ENCODE data around the gene SERTAD4.
A peak's percentile ranks its signal among the peaks of the same experiment; 100 is the strongest.

SERTAD4 gene

GRCh38 chr1:210233495-210234328 is 1.1 kb downstream of the SERTAD4 start:
- peak; percentile 79 for DNase-seq

- DNase-seq: no peak
Measured at GRCh38 chr1:210234329-210234757, 1.7 kb downstream of the SERTAD4 start.

DNA sequence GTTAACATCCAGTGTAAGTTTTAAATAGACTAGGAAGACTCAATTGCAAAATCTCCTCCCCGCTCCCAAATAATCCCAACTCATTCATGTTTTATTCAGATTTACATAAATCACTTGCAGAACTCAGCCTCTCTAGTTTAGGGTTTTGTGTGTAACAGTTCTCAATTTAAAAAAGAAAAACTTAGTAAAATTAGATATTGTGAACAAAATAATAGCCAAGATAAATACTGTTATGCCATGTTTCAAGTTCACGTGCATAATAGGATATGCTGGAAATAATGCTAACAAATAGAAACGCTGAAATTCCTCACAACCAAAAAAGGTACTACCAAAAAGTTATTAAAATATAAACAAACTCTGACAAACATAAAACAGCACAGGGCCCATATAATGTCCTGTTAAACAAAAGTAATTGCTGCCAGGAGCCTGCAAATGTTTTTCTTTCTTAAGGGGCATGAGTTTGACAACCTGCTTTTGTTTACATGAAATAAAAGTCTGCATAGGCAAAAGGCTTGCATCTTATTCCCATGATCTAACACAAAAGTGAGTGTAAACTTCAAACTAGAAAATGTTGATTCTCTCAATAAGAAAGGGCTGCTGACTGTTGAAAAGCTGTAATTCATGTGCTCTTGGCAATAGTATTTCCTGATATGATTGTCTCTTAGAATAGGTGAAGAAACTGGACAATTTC is 2.9 kb downstream of the SERTAD4 start:
- DNase-seq: no peak

GRCh38 chr1:210236386-210236839 is 3.8 kb downstream of the SERTAD4 start:
- peak; percentile 30 for DNase-seq

DNA sequence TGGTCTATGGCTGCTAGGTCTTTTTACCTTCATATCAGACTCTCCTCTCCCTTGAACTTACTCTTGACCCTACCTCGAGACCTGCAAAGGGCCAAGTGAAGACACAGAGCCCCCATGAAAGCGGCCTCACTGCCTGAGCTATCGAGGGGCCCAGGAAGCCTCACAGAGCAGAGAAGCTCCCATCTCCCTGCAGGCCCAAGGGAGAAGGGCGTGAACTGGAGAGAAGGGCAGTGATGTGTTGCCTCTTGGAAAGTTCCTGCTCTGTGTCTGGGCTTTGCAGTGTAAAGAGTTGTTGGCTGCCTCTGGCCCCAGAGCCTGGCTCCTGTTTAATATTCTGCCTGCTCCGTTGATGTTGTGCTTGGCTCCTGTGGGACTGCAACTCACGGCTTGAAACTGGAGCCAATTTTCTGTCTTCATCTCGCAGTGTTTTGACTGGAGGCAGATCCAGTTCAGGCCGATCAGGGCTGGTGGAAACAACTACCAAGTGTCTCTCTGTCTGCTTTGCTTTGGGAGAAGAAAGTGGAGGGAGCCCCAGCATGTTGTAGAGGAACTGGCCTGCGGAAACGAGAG is 4.3 kb downstream of the SERTAD4 start:
- DNase-seq: no peak

- DNase-seq: no peak
Measured at GRCh38 chr1:210237479-210237878, 4.9 kb downstream of the SERTAD4 start.

DNA sequence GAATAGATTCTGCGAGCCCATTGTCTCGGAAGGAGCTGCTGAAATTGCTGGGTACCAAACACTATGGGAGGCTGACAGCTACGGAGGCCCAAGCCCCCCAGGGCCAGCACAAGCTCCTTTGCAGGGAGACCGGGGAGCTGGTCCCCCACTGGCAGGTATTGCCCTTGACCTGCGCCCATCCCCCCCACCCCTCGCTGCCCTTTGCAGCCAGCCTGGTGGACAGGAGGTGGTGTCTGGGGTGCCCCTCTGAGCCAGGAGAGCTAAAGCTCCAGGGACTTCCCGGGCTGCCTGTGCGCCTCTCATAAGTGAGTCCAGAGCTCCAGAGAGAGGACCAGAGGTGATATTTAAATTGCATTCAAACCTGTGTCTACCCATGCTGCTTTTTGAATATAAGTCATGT is 5.4 kb downstream of the SERTAD4 start:
- DNase-seq: no peak

DNA sequence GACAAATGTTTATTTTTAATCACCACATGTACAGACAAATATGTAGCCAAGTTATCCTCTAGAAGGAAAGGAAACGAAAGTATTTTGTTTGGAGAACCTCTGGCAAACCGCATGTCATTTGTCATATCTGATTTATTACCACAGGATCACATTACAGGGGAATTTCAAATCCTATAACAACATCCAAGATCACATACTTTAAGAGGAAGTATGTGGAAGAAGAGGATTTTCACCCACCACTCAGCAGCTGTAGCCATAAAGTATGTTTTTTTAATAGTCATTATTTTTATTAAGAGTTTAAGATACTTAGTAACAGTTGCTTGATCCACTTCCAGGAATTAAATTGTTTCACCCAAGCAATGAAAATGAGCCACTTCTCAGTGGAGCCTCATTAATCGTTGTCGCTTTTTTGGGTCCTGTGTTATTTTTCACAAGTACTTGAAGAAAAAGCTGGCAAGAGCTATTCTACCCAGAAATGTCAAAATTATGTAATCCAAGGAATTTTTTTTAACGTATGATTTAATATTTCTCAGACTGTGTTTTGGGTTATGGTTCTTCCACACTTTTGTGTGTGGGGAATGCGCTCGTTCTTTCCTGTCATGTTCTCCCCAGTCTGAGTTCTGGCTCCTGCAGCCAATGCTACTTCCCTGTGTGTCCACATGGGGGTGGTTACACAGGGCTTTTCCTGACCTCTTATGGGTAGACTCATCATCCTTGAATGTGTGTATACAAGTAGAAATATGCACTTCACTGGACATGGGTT is 6.9 kb downstream of the SERTAD4 start:
- peak; percentile 60 for DNase-seq

- DNase-seq: no peak
Measured at GRCh38 chr1:210241121-210241520, 8.5 kb downstream of the SERTAD4 start.

DNA sequence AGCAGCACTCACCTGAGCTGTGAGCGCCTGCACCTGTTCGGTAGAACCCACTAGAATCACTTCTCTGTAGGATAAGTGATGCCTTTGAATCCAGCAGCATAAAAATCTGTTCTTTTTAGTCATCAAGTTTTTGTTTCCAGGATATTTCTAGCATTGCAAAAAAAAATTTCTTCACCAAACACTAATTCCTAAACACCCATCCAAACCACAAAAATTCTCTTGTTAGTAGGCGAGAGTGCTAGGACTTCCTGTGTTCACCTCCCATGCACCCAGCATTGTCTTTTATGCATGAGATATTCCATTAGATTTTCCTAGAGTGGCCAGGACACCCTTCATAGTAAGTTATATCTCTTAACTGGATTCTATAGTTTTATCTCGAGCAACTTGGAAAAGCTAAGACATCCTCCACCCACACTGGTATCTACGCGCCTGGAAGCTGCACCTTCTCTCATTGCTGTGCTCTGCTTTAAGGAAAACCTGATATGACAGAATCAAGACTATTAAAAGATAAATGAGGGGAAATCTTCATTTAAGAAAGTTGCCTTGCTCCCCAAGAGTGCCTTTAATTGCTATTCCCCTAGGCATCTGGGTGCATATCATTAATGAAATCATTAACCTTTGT is 12.3 kb downstream of the SERTAD4 start:
- no peak for DNase-seq

DNA sequence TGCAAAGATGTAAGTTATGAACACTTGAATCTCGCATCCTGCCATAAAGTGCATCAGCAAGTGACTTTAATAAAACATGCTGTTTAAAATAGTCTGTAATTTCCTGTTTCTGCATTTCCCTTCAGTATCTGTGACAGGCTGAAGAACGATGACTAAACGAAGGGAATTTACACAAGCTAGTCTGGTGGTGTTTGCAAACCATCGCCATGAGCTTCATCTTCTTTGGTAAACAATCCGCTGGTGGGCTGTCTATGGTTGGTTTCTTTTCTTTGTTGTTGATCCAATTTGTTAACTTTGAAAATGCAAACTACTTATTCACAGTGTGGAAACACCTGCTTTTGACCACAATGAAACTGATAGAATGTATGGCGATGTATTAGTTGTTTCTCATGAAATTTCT is 13.9 kb downstream of the SERTAD4 start:
- DNase-seq: no peak

- no peak for DNase-seq
Measured at GRCh38 chr1:210248341-210248740, 15.7 kb downstream of the SERTAD4 start.

DNA sequence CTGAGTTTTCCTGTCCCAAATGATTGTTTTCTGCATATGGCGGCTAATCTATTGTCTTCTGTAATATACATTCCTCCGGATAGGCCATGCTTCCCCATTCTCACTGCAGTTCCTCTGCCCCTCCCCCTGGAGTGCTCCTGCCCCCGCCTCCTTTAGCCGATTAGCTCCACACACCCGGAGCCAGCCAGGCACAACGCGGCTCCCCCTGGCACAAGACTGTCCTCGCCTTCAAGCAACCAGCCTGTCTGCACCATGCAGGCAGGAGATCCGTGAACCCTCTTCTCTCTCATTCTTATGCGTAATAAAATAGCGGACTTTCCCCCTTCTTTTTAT is 18.0 kb downstream of the SERTAD4 start:
- DNase-seq: peak; percentile 97

DNA sequence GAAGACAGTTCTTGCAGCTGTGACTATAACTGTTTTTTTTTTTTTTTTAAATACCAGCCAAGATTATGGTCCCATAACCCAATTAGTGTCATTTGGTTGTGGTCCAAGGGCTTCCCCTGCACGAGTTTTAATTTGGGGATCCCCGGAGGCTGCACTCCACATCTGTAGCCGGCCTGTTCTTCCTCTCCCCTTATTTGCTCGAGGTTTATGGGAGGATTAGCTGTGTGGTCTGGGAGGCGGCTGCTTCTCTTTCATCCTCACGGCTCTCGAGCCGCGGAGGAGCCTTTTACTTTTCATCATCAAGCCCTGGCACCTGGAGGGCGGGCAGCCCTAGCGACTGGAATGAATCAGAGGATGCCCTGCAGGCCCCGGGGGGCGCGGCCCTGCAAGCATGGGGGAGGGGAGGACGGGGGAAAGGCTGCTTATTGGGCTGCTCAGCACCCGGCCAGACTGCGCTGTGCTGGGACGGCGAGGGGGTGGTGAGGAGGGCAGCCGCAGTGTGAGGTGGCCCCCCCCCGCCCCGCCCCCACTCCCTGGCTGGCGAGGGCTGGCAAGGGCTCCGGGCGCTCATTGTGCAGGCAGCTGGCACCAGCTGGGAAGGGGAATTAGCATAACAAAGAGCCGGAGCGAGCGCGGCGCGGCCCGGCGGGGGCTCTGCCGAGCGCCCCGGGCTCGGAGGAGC is 18.5 kb downstream of the SERTAD4 start:
- DNase-seq: peak; percentile 90

DNA sequence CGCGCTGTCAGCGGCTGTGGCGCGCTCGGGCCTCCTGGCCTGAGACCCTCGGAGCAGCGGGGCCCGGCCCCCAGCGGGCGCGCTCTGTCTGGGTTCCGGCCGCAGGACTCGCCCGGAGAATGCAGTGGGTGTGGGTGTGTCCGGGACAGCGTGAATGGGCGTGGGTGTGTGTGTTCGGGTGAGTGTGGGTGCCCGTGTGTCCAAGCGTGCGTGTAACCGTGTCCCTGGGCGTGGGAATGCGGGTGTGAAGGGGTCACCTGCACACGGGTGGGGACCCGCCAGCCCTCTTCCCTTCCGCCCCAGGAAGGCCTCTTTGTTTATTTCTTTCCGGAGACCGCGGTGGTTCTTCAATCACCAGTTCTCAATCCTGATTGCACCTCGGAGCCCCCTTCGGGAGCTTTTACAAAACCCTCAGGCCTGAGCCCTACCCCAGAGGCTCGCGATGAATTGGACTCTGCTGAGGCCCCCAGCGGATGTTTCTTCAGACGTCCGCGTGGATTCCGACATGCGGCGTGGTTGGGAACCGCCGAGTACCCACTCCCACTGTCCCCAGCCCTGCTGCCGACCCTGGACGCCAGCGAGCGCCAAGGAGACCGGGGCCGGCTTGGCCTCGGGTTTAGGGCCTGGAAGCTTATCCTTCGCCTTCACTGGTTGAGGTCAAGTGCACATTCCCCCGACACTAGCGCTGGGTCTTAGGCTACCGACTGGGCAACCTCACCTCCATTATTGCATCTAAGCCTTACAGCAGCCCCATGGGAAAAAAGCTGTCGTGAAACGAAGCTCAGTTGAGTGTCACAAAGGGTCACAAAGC is 19.3 kb downstream of the SERTAD4 start:
- peak; percentile 33 for DNase-seq

- no peak for DNase-seq
Measured at GRCh38 chr1:210252621-210253051, 20.0 kb downstream of the SERTAD4 start.

GRCh38 chr1:210254298-210254697 is 21.7 kb downstream of the SERTAD4 start:
- no peak for DNase-seq

DNA sequence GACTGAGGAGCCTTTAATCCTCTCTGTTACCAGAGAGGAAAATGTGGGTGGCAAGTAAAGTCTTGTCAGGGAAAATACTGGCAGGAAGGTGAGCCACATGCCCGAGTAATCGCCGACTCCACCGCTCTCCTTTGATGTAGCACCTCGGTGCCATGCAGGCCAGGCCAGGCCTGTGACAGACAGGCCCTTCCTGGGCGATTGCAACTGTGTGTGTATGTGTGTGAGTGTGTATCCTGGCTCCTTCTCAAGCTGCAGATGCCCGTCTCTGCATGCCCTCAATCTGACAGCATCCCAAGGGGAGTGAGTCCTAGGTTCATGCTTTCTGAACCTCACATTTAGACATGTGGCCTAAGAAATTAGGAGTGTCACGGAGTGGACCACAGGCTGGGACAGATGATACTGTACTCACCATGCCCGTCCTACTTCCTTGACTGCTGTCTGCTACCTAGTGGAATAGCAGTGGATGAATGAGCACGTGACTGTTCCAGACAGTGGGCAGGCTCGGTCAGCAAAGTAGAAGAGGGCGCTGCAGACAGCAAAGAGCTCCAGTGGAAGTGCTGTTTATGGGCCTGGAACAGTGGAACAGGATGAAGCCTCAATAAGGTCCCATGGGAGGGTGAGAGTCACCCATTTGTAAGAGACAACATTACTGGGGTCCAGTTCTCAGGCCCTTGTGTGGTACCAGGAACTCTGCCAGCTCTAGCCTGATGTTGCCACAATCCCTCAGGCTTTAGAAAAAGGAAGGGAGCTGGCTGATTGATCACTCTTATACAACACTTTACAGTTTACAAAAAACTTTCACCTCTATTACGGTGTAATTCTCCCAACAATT is 25.3 kb downstream of the SERTAD4 start:
- no peak for DNase-seq

DNA sequence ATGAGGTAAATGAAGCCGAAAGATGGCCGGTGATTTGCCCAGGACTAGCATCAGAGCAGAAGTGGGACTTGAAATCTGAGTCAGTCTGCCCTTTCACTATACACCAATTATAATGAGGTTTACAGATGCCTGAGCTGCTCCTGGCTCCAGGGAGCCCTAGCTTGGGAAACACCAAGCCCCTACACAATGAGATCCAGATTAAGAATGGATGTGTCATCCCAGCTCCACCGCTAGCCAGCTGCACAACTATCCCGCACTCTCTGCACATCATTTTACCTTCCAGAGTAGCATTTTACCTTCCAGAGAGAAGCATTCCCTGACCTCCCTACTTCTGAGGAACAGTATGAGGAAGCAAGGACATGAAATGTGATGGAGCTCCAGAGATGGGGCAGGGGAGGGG is 27.0 kb downstream of the SERTAD4 start:
- DNase-seq: peak; percentile 56

DNA sequence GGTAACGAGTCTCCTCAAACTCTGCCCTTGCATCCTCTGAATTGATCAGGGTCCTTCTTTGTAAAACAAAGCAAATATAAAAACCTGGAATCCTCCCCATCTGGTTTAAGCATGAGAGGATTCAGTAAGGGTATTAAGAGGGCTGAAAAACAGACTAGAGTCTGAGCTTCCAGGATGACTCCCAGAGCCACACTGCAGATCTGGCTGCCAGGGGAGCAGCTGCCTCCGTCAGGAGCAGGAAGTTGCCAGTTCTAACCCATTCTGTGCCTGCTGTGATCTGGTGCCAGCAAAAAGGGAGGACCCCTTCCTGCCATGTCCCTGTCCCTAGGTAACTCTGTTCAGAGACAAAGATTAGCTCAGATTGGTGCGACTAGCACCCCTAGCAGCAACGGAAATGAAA is 27.5 kb downstream of the SERTAD4 start:
- peak; percentile 64 for DNase-seq

Data from NCI-H82 (cell line).